ENCODE data around the gene RTN4.

DNA sequence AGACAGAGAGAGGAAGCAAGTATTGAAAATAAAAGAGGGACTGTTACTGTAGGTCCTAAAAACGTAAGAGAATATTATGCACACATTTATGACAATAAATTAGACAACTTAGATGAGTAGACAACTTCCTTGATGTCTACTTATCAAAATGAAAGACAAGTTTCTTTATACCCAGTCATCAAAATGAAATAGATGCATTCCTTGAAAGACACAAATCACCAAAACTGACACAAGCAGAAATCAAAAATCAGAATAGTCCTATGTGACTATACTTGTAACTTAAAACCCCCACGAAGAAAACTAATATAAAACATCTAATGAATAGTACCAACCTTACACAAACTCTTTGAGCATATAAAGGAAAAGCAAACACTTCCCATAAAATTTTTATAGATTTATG, 14.5 kb downstream of the RTN4 start:
- no peak for TF ChIP-seq CEBPB (IDR thresholded peaks at IDR 0.05)
- TF ChIP-seq, protein P1, sequence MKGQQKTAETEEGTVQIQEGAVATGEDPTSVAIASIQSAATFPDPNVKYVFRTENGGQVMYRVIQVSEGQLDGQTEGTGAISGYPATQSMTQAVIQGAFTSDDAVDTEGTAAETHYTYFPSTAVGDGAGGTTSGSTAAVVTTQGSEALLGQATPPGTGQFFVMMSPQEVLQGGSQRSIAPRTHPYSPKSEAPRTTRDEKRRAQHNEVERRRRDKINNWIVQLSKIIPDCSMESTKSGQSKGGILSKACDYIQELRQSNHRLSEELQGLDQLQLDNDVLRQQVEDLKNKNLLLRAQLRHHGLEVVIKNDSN (IDR thresholded peaks at IDR 0.05) = no peak
- no peak for TF ChIP-seq TEAD4 (IDR thresholded peaks at IDR 0.05)
- TF ChIP-seq, protein P2, sequence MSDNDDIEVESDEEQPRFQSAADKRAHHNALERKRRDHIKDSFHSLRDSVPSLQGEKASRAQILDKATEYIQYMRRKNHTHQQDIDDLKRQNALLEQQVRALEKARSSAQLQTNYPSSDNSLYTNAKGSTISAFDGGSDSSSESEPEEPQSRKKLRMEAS (IDR thresholded peaks at IDR 0.05) = no peak
- TF ChIP-seq RAD21 (IDR thresholded peaks at IDR 0.05; ENCODE audit: low read depth) = no peak
- no peak for TF ChIP-seq TAF1 (IDR thresholded peaks at IDR 0.05; ENCODE audit: low read depth)
- TF ChIP-seq EP300 (IDR thresholded peaks at IDR 0.05; ENCODE audit: borderline replicate concordance) = no peak
- TF ChIP-seq TCF12 (IDR thresholded peaks at IDR 0.05; ENCODE audit: low read depth) = no peak
- TF ChIP-seq EGR1 (IDR thresholded peaks at IDR 0.05) = no peak
